PC-3 (cell line): ENCODE data around the gene CCDC183.

Source experiments
- EZH2 ChIP-seq: fragments of 300-600 bp; sonication (generic); IDR thresholded peaks from one replicate; pipeline ENCODE4 v1.6.1; 2017; ENCODE audit warnings: antibody characterized with exemption, mild to moderate bottlenecking, low read length; ENCODE audit not compliant: unreplicated experiment
- EZH2phosphoT487 ChIP-seq: fragments of 300-600 bp; sonication (generic); IDR thresholded peaks from 2 replicates; pipeline ENCODE4 v1.6.1; 2018; ENCODE audit warnings: mild to moderate bottlenecking, antibody characterized with exemption, low read length, borderline replicate concordance
- TF ChIP-seq, protein P1 (sequence below): fragments of 300-600 bp; sonication (generic); conservative IDR thresholded peaks from 2 replicates; pipeline ENCODE4 v1.5.1; 2017; ENCODE audit warnings: antibody characterized with exemption, low read depth, mild to moderate bottlenecking, low read length

DNA sequence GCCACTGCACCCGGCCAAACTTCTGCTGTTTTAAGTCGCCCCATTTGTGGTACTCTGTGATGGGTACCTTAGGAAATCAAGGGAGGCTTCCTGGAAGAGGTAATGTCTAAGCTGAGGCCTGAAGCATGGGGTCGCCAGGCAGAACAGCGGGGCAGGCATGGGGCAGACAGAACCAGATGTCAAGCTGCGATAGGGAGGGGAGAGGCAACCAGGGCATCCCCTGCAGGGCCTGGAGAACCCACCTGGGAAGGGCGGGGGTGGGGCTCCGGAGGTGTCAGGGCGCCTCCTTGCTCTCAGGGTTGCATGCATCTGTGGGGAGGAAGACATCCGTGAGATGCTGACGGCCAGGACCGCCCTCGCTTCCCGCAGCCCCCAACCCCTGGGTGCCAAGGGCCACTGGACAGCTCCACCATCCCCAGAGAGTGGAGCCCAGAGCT lies 34.6 kb upstream of the CCDC183 start:
- TF ChIP-seq, protein P1, sequence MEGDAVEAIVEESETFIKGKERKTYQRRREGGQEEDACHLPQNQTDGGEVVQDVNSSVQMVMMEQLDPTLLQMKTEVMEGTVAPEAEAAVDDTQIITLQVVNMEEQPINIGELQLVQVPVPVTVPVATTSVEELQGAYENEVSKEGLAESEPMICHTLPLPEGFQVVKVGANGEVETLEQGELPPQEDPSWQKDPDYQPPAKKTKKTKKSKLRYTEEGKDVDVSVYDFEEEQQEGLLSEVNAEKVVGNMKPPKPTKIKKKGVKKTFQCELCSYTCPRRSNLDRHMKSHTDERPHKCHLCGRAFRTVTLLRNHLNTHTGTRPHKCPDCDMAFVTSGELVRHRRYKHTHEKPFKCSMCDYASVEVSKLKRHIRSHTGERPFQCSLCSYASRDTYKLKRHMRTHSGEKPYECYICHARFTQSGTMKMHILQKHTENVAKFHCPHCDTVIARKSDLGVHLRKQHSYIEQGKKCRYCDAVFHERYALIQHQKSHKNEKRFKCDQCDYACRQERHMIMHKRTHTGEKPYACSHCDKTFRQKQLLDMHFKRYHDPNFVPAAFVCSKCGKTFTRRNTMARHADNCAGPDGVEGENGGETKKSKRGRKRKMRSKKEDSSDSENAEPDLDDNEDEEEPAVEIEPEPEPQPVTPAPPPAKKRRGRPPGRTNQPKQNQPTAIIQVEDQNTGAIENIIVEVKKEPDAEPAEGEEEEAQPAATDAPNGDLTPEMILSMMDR, result no peak
- TF ChIP-seq EZH2, result no peak
- TF ChIP-seq EZH2phosphoT487, result no peak
